Testis (tissue), 2 donors: ENCODE data around the gene OR51E2.

Source experiments
- POLR2A ChIP-seq: fragments of 450-650 bp; IDR thresholded peaks from one replicate; pipeline ENCODE4 v1.6.1; 2017; ENCODE audit warnings: antibody characterized with exemption, mild to moderate bottlenecking, moderate library complexity
- TF ChIP-seq, protein P1 (sequence below), 3 experiments: fragments of 450-650 bp in 2 of 3; fragments of 200-600 bp in 1 of 3; sonication (generic) in 1 of 3; IDR thresholded peaks; one replicate each; pipeline ENCODE4 v1.5.1; 2016 to 2019; ENCODE audit warnings: antibody characterized with exemption in 3 of 3, mild to moderate bottlenecking in 2 of 3, moderate library complexity in 1 of 3

DNA sequence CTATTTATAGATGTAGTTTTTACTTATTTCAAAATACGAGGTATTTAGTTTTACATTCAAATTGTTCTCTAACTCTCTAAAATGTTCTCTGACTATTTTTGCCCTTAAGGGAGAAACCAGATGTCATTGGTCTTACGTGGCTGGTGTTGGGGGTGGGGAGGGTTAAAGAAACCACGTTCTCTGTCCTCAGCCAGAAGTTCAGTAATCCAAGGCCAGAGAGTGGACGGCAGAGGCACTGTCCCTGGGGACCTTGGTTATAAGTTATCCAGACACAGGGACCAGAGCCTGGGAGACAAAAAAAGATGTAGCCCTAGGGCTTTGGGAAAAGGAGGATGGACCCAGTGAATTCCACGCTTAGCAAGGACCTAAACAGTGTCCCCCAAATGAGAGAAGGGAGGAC is 54.6 kb downstream of the OR51E2 start:
- TF ChIP-seq, protein P1, sequence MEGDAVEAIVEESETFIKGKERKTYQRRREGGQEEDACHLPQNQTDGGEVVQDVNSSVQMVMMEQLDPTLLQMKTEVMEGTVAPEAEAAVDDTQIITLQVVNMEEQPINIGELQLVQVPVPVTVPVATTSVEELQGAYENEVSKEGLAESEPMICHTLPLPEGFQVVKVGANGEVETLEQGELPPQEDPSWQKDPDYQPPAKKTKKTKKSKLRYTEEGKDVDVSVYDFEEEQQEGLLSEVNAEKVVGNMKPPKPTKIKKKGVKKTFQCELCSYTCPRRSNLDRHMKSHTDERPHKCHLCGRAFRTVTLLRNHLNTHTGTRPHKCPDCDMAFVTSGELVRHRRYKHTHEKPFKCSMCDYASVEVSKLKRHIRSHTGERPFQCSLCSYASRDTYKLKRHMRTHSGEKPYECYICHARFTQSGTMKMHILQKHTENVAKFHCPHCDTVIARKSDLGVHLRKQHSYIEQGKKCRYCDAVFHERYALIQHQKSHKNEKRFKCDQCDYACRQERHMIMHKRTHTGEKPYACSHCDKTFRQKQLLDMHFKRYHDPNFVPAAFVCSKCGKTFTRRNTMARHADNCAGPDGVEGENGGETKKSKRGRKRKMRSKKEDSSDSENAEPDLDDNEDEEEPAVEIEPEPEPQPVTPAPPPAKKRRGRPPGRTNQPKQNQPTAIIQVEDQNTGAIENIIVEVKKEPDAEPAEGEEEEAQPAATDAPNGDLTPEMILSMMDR (IDR thresholded peaks at IDR 0.05), result no peak
- no peak for TF ChIP-seq POLR2A
